Small intestine (tissue), 7 donors: ENCODE measurements around the gene FAM53A. TPM values are rescaled to one million over a fixed set of nuclear protein-coding genes. Genes with fewer than 3 reads are reported as not detected.

ENCODE experiments used
- DNase-seq, 2 donors: peaks; one replicate each; pipeline versions ENCODE4 v3.0.0 to v3.0.0-alpha.2; 2013
- FAIRE-seq: peaks from 2 replicates; lab custom pipeline; 2012; peaks lifted over from hg19 to GRCh38; lab: Jason Lieb, UNC
- H3K27ac ChIP-seq, 3 donors: one replicate each; pipeline ENCODE4 v1.5.1; 2013; ENCODE audit warnings: low read length in 2 of 3, mild to moderate bottlenecking in 2 of 3, control low read depth in 1 of 3, inconsistent platforms in 1 of 3, low read depth in 1 of 3, moderate library complexity in 1 of 3
- H3K27me3 ChIP-seq, 3 donors: one replicate each; pipeline ENCODE4 v1.6.1; 2013; ENCODE audit warnings: low read length in 3 of 3, inconsistent platforms in 1 of 3; ENCODE audit not compliant: control insufficient read depth in 3 of 3, insufficient read depth in 3 of 3
- H3K36me3 ChIP-seq, 3 donors: one replicate each; pipeline ENCODE4 v1.6.1; 2013; ENCODE audit warnings: low read length in 3 of 3, inconsistent platforms in 1 of 3, low read depth in 1 of 3, mild to moderate bottlenecking in 1 of 3, moderate library complexity in 1 of 3; ENCODE audit not compliant: control insufficient read depth in 3 of 3, insufficient read depth in 2 of 3
- H3K4me1 ChIP-seq, 3 donors: one replicate each; pipeline ENCODE4 v1.6.1; 2013; ENCODE audit warnings: low read length in 2 of 3, inconsistent platforms in 1 of 3, low read depth in 1 of 3, mild to moderate bottlenecking in 1 of 3, moderate library complexity in 1 of 3; ENCODE audit not compliant: control insufficient read depth in 3 of 3, insufficient read depth in 2 of 3
- H3K4me3 ChIP-seq, 3 donors: one replicate each; pipeline ENCODE4 v1.5.1; 2013; ENCODE audit warnings: low read length in 3 of 3, control low read depth in 1 of 3, inconsistent platforms in 1 of 3, low read depth in 1 of 3, mild to moderate bottlenecking in 1 of 3, moderate library complexity in 1 of 3
- H3K9me3 ChIP-seq, 2 donors: one replicate each; pipeline ENCODE4 v1.6.1; 2013; ENCODE audit warnings: low read depth in 1 of 2, low read length in 1 of 2; ENCODE audit not compliant: control insufficient read depth in 2 of 2, insufficient read depth in 1 of 2
- WGBS, 3 donors: extraction: QIAGEN DNeasy Blood & Tissue Kit; methylation state at CpG; one replicate each; pipeline ENCODE4 v1.1.7; 2013; 5-methylcytosine and 5-hydroxymethylcytosine counted together
- polyA plus RNA-seq, 4 donors: library from polyadenylated mRNA; stranded (reverse) in 3 of 4; unstranded in 1 of 4; fragments of 200-250 nt in 3 of 4; fragments of 120-200 nt in 1 of 4; gene quantifications; one replicate each; pipeline versions ENCODE4 v1.2.1 to v1.2.3, GENCODE V29; 2013
- donor health status: healthy with polysubstance abuse.
- donor health status: control.
- donor health status: control.
- donor health status: Bipolar disorder and iron deficiency.
- donor health status: healthy.

The FAM53A gene
- polyA plus RNA-seq, 4 donors, result 0.27 to 1.1 (median 0.97) TPM; not detected in 1

DNA sequence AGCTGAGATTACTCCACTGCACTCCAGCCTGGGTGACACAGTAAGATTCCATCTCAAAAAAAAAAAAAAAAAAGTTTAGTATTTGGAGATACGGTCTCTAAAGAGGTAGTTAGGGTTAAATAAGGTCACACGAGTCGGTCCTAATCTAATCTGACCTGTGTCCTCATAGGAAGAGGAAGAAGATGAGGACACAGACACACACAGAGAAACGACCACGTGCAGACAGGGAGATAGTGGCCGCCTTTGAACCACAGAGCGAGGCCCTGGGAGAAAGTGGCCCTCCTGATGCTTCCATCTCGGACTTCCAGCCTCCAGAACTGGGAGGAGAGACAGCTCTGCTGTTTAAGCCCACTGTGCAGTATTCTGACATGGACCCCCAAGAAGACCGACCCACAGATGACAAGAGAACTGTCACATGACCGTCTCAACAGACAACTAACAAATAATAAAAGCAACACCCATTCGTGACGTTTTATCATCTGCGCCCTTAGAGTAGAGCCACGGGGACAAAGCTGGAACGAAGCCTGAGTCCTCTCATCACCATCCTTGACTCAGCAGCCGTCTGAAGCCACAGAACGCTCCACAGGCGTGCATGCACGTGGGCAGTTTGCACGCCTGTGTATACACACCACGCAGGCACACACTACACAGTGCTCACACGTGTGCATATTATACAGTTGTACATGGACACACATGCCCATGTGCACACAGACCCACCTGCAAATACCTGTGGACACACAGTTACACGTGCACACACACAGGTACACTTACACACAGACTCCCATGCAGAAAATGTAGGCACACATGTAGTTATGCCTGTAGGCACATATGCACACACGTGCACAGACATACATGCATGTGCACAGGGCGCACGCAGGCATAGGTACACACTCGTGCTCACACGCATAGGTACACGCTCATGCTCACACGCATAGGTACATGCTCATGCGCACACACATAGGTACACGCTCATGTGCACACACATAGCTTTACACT lies 51.7 kb downstream of the FAM53A start:
- FAIRE-seq, result no peak
- H3K36me3 ChIP-seq, result no peaks in the 10 kb centered on the region
- no peak for DNase-seq
- no peaks in the 10 kb centered on the region for H3K27me3 ChIP-seq
- H3K9me3 ChIP-seq, result peaks cover 0 to 4% of the 10 kb centered on the region in 2 donors
- H3K4me1 ChIP-seq, result peaks cover 0 to 5% (median 0%) of the 10 kb centered on the region in 3 donors
- WGBS, 3 donors, result 62 to 79% (median 73%) methylated on average over 32 of the region's 32 CpGs
- H3K27ac ChIP-seq, result no peak overlapping the region
- no peak overlapping the region for H3K4me3 ChIP-seq

- H3K9me3 ChIP-seq, result peaks cover 0 to 4% of the 10 kb centered on the region in 2 donors
- no peak for FAIRE-seq
- no peak overlapping the region for H3K4me3 ChIP-seq
- no peaks in the 10 kb centered on the region for H3K36me3 ChIP-seq
- no peak for DNase-seq
- H3K4me1 ChIP-seq, result peaks cover 0 to 5% (median 0%) of the 10 kb centered on the region in 3 donors
- no peak overlapping the region for H3K27ac ChIP-seq
- 84 to 89% (median 85%) methylated on average over 9 of the region's 9 CpGs for WGBS, 3 donors
- no peaks in the 10 kb centered on the region for H3K27me3 ChIP-seq
These were observed 53.0 kb downstream of the FAM53A start for GRCh38 chr4:1631136-1631535.

GRCh38 chr4:1630266-1630665 lies 53.8 kb downstream of the FAM53A start:
- Histone ChIP-seq H3K27me3 (no peaks in the 10 kb centered on the region), H3K4me1 (peaks cover 0 to 5% (median 0%) of the 10 kb centered on the region in 3 donors), H3K4me3 (no peak overlapping the region), H3K36me3 (no peaks in the 10 kb centered on the region), H3K27ac (no peak overlapping the region), H3K9me3 (peaks cover 0 to 3% of the 10 kb centered on the region in 2 donors)
- FAIRE-seq (no peak), DNase-seq (no peak)
- 92 to 94% (median 94%) methylated on average over 19 of the region's 19 CpGs for WGBS, 3 donors

GRCh38 chr4:1629699-1630083 lies 54.4 kb downstream of the FAM53A start:
- no peak overlapping the region for H3K27ac ChIP-seq
- DNase-seq (no peak), FAIRE-seq (no peak)
- no peaks in the 10 kb centered on the region for H3K27me3 ChIP-seq
- 77 to 86% (median 84%) methylated on average over 10 of the region's 10 CpGs for WGBS, 3 donors
- H3K4me3 ChIP-seq, result no peak overlapping the region
- no peaks in the 10 kb centered on the region for H3K9me3 ChIP-seq
- peaks cover 0 to 5% (median 0%) of the 10 kb centered on the region in 3 donors for H3K4me1 ChIP-seq
- no peaks in the 10 kb centered on the region for H3K36me3 ChIP-seq

GRCh38 chr4:1628892-1629698 lies 55.0 kb downstream of the FAM53A start:
- no peaks in the 10 kb centered on the region for H3K9me3 ChIP-seq
- FAIRE-seq (no peak), DNase-seq (peak; percentile 27 to 51)
- H3K4me1 ChIP-seq, result peaks cover 0 to 4% (median 0%) of the 10 kb centered on the region in 3 donors
- H3K4me3 ChIP-seq, result no peak overlapping the region
- 35 to 42% (median 38%) methylated on average over 21 to 25 of the region's 25 CpGs for WGBS, 3 donors
- H3K27ac ChIP-seq, result no peak overlapping the region
- H3K27me3 ChIP-seq, result no peaks in the 10 kb centered on the region
- H3K36me3 ChIP-seq, result no peaks in the 10 kb centered on the region

DNA sequence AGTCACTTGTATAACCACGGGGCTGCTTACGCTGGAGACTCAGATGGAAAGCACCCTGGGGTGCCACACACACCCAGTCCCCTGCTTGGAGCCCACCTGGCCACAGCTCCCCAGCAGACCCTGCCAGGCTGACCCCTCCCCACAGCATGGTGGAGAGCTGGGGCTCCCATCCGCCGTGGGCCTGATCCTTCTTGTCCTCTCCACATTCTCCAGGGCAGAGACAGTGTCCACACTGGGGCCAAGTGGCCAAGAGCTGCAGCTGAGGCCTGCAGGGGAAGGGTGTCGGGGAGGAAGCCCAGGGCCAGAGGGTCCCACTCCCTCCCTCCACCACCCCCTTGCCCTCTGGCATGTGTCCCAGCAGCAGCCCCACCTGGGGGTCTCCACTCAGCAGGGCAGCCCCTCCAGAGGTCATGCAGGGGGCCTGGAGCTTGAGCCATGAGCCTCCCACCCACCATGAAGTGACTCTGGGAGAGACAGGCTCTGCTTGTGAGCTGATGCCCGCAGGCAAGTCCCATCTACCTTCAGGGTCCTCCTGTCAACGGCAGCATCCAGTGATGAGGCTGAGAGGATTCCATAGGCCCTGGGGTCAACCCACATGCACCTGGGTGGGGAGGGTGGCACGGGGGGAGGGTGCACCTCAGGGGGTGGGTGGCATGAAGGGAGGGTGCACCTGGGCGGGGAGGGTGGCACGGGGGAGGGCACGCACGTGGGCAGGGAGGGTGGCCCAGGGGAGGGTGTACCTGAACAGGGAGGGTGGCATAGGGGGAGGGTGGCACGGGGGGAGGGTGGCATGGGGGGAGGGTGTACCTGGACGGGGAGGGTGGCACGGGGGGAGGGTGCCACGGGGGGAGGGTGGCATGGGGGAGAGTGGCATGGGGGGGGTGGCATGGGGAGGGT lies 56.4 kb downstream of the FAM53A start:
- Histone ChIP-seq H3K27me3 (no peaks in the 10 kb centered on the region), H3K4me3 (no peak overlapping the region), H3K9me3 (no peaks in the 10 kb centered on the region), H3K4me1 (no peaks in the 10 kb centered on the region), H3K36me3 (no peaks in the 10 kb centered on the region), H3K27ac (no peak overlapping the region)
- FAIRE-seq, result no peak
- 70 to 85% (median 79%) methylated on average over 12 to 16 of the region's 16 CpGs for WGBS, 3 donors
- DNase-seq, result no peak

DNA sequence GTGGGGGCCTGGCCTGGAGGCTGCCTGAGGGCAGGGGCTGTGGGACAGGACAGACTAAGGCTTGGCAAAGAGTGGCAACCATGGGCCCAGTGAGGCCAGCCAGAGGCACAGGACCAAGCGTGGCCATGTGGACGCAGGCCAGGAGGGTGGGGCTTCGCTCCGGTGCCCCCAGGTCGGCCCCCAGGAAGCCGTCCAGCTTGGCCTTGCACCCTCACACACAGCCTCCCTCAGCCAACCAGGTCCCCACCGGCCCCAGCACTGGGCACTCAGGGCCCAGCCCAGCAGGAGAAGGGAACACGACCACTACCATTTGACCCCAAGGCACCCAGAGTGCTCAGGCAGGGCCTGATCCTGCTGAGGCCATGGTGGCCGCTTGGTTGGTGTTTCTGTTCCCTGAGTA lies 57.2 kb downstream of the FAM53A start:
- FAIRE-seq (no peak), DNase-seq (no peak)
- Histone ChIP-seq H3K27me3 (no peaks in the 10 kb centered on the region), H3K36me3 (no peaks in the 10 kb centered on the region), H3K4me3 (no peak overlapping the region), H3K4me1 (no peaks in the 10 kb centered on the region), H3K27ac (no peak overlapping the region), H3K9me3 (no peaks in the 10 kb centered on the region)
- 78 to 90% (median 86%) methylated on average over 9 of the region's 9 CpGs for whole genome bisulfite sequencing, 3 donors
